GM12801 (cell line): Measurements from ENCODE around the gene VPS13C.

Experiments
- CTCF ChIP-seq: IDR thresholded peaks from one replicate; pipeline ENCODE4 v1.5.1; 2011; ENCODE audit warnings: control low read depth; ENCODE audit not compliant: insufficient read length; ENCODE audit errors: extremely low read depth

Gene VPS13C

GRCh38 chr15:62059816-62060112, 483 bp downstream of the VPS13C start:
- TF ChIP-seq CTCF, result no peak

GRCh38 chr15:62059108-62059815, 985 bp downstream of the VPS13C start:
- no peak for TF ChIP-seq CTCF

GRCh38 chr15:62058327-62059028, 1.8 kb downstream of the VPS13C start:
- TF ChIP-seq CTCF, result no peak

- TF ChIP-seq CTCF, result no peak
Observed at GRCh38 chr15:62057341-62057980, 2.8 kb downstream of the VPS13C start.

GRCh38 chr15:62054979-62055378, 5.3 kb downstream of the VPS13C start:
- TF ChIP-seq CTCF, result no peak

- no peak for TF ChIP-seq CTCF
Observed at GRCh38 chr15:62053439-62054085, 6.7 kb downstream of the VPS13C start.

GRCh38 chr15:62052713-62053112, 7.5 kb downstream of the VPS13C start:
- TF ChIP-seq CTCF, result no peak
